GM15510 (cell line): Measurements from ENCODE around the gene LLGL1.

ENCODE experiments used
- POLR2A ChIP-seq: IDR thresholded peaks from 3 replicates; pipeline ENCODE4 v1.6.1; 2011; ENCODE audit warnings: borderline replicate concordance; ENCODE audit not compliant: insufficient read length; ENCODE audit errors: extremely low read depth

Gene LLGL1

GRCh38 chr17:18213666-18214270 lies 11.7 kb upstream of the LLGL1 start:
- no peak for TF ChIP-seq POLR2A

- TF ChIP-seq POLR2A: no peak
Measured at GRCh38 chr17:18217412-18218015, 7.9 kb upstream of the LLGL1 start.

- no peak for TF ChIP-seq POLR2A
Measured at GRCh38 chr17:18218756-18219415, 6.5 kb upstream of the LLGL1 start.

GRCh38 chr17:18224053-18224386 lies 1.4 kb upstream of the LLGL1 start:
- no peak for TF ChIP-seq POLR2A

GRCh38 chr17:18224387-18225120 lies 881 bp upstream of the LLGL1 start:
- no peak for TF ChIP-seq POLR2A

GRCh38 chr17:18225642-18226283 lies 328 bp downstream of the LLGL1 start:
- peak; percentile 33 for TF ChIP-seq POLR2A

- TF ChIP-seq POLR2A: no peak
Measured at GRCh38 chr17:18226284-18226945, 980 bp downstream of the LLGL1 start.

GRCh38 chr17:18227635-18228034 lies 2.2 kb downstream of the LLGL1 start:
- no peak for TF ChIP-seq POLR2A

GRCh38 chr17:18228176-18228682 lies 2.8 kb downstream of the LLGL1 start:
- TF ChIP-seq POLR2A: no peak

GRCh38 chr17:18229254-18229653 lies 3.8 kb downstream of the LLGL1 start:
- TF ChIP-seq POLR2A: no peak

GRCh38 chr17:18229771-18230170 lies 4.3 kb downstream of the LLGL1 start:
- TF ChIP-seq POLR2A: no peak

- TF ChIP-seq POLR2A: no peak
Measured at GRCh38 chr17:18230288-18231141, 5.1 kb downstream of the LLGL1 start.

- no peak for TF ChIP-seq POLR2A
Measured at GRCh38 chr17:18231164-18231563, 5.7 kb downstream of the LLGL1 start.

GRCh38 chr17:18233803-18234518 lies 8.5 kb downstream of the LLGL1 start:
- no peak for TF ChIP-seq POLR2A
